Stimulated activated CD8-positive, alpha-beta memory T cell treated with anti-CD3 and anti-CD28 coated beads, Interleukin-15, amount 100 ng/mL, for 1 hour (primary cell): ENCODE measurements around the gene MOB1A.
A peak's percentile ranks its signal among the peaks of the same experiment; 100 is the strongest.
"Not testable (repeated sequence)": the region's sequence is repeated elsewhere in the genome, so short reads cannot be mapped to it uniquely, and the experiment has no call there.

Source experiments
- DNase-seq: peaks from one replicate; pipeline ENCODE4 v3.0.0-alpha.2; 2020; ENCODE audit warnings: low read depth

The MOB1A gene

DNA sequence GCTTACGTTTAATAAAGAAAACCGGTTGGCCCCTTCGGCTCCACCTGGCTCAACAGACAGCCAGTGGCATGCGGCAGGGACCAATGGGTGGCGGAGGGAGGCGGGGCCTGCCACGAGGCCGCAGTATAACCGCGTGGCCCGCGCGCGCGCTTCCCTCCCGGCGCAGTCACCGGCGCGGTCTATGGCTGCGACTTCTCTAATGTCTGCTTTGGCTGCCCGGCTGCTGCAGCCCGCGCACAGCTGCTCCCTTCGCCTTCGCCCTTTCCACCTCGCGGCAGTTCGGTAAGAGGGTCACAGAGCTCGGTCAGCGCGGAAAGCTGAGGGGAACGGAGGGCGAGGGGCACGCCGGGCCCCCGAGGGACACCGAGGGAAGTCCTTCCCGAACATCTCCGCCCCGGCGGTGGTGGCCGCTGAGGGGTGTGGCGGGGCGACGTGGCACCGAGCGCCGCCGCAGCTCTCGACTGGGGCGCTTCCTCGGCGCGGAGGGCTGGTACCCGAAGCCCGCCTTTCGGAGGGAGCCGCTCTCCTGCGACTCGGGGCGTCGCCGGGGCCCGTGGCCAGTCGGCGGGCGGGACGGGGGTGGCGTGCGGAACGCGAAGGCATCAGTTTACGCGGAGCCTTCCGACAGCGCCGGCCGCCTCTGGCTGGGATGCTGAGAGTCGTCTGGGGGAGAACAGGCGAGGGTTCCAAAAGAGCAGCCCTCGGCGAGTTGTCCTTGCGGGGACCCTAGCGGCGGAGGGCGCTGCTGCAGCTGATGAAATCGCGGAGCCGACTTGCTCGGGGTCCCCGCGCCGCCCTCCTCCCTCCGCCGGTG is 20.0 kb upstream of the MOB1A start, which contains the start of gene MTHFD2:
Gene MTHFD2, plus strand, starts transcription at position 155 of the 814 bp plus-strand sequence. Its CDS starts 27 bp downstream, at position 182.
- peak; percentile 75 for DNase-seq

DNA sequence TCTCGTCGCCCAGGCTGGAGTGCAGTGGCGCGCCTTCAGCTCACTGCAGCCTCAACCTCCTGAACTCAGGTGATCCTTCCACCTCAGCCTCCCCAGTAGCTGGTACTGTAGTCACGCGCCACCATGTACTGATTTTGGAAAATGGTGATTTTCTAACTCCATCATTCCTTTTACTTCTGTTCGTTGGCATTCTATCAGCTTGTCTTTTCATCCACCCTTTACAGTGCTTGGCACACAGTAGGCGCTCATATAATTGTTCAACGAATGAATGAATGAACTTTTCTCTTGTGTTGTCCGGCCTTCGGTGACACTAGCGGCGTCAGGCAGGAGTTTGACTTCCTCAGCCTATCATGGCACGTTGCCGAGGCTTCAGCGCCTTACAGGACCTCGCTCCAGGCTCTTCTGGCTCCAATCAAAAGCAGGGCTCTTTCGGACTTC is 19.4 kb upstream of the MOB1A start:
- no peak for DNase-seq

DNA sequence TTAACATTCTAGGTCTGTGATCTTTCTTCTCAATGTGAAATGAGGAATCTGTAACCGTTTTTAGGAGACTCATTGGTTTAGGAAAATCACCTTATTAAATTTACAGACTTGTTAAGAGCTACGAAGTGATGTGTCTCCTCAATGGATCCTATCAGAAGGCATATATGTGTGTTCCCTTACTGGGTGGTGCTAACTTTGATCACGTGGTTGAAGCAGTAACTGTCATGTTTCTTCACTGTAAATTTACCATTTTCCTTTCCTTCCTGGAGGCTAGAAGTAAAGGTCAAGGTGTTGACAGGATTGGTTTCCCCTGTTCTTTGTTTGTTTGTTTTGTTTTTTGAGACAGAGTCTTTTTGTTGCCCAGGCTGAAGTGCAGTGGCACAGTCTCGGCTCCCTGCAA is 18.4 kb upstream of the MOB1A start:
- DNase-seq = no peak

DNA sequence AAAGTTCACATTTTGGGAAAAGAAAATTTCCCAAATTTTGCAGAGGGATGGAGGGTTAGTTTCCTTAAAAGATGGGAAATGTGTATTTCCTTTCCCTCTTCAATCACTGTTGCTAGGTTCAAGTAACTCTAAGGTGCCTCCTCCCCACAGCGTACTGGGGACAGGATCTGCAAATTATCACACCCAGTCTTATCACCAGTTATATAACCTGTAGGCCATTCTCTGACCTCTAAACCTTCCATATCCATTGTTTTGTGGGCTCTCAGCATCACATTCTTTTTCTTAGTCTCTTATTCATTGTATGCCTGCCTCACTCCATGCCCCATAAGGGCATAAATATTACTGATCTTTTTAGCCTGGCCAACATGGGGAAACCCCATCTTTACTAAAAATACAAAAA is 16.1 kb upstream of the MOB1A start:
- DNase-seq = no peak

DNA sequence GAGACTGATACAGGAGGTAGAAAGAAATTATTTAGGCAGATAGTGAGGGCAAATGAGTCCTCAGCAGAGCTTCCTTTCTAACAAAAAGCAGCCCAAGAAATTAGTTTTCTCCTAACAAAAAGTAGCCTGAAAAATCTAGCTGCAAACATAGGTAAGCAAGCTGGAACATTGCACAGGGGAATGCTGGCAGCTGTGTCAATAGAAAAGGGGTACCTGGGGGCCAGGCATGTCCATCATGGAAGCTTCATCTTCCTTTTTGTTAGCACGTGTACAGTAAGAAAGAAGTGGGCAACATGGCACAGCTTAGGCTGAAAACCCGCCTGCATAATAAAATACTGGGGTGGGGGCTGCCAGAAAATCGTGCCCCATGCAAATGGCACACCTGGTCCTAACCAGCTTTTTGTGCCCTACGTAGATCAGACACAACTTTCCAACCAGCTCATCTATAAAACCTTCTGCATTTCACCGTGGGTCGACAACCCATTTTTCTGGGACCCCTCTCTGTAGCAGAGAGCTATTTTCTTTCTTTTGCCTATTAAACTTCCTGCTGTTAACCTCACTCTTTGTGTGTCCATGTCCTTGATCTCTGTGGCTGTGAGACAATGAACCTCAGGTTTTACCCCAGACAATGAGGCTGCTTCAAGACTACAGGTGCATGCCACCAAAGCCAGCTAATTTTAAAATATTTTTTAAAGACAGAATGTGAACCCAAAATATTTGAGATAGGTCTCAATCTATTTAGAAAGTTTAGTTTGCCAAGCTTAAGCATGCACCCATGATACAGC is 13.1 kb upstream of the MOB1A start:
- no peak for DNase-seq

DNA sequence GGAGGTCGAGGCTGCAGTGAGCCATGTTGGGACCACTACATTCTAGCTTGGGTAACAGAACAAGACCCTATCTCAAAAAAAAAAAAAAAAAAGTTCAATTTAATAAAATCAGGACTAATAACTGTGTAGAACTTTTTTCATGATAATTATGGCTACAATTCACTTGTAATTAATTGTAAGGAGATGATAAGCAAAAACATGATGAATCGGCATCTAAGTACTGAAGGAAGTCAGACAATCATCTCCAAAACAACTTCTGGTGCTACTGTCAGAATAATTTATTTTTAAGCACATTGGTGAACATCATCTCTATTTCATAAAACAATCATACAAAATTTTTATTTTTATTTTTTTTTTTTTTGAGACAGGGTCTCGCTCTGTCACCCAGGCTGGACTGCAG is 10.0 kb upstream of the MOB1A start:
- DNase-seq = no peak

DNA sequence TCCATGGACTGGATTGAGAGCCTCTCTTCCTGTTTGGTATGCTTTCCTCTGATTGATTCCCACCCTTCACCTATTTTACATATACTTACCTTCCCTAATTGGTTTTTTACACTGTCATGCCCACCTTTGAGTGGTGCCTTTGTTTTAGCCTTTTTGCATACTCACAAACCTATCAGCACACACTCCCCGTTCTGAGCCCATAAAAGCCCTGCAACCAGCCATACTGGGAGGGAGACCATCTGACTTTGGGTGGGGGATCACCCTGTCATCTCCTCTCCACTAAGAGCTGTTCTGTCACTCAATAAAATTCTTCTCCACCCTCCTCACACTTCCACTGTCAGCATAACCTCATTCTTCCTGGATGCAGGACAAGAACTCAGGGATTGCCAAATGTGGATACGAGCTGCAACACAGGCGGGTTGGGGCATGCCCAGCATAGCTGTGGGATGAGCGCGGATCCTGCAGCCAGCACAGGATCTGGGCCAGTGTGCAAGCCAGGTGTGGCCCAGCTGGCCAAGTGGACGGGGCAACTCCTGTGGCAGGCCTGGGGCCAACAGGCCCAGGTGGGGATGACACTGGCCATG is 9.4 kb upstream of the MOB1A start:
- DNase-seq = no peak

DNA sequence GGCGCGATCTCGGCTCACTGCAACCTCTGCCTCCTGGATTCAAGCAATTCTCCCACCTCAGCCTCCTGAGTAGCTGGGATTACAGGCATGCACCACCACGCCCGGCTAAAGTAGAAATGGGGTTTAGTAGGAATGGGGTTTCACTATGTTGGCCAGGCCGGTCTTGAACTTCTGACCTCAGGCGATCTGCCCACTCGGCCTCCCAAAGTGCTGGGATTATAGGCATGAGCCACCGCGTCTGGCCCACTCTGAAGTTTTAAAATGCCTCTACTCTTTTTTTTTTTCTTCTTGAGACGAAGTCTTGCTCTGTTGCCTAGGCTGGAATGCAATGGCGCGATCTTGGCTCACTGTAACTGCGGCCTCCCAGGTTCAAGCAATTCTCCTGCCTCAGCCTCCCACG is 8.0 kb upstream of the MOB1A start:
- not testable (repeated sequence) for DNase-seq

DNA sequence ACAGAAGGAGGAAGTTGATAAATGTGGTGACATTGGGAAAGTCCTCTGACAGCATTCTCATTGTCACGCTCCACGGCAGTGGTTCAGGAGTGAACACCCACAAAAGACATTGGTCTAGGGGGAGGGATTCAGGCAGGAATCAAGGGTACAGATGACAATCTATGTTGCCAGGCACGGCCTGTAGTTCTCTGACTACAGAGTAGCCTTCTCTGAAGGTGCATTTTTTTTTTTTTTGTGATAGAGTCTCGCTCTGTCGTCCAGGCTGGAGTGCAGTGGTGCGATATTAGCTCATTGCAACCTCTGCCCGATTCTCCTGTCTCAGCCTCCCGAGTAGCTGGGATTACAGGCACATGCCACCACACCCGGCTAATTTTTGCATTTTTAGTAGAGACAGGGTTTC is 7.4 kb upstream of the MOB1A start:
- DNase-seq = no peak

DNA sequence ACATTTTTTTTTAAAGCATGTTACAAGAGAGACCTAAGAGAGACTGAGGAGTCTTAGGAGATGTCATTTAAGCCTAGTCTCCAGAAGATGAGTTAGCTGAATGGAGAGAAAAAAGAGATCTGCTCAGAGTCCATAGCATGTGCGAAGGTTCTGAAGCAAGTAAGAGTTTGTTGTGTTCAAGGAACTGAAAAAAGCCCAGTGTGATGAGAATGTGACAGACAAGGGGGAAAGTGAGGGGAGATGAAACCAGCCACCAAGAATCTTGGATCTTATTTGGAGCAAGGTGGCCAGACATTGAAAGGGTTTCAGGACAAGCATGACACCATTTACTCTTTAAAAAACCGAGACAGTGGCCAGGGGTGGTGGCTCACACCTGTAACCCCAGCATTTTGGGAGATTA is 5.2 kb upstream of the MOB1A start:
- no peak for DNase-seq

DNA sequence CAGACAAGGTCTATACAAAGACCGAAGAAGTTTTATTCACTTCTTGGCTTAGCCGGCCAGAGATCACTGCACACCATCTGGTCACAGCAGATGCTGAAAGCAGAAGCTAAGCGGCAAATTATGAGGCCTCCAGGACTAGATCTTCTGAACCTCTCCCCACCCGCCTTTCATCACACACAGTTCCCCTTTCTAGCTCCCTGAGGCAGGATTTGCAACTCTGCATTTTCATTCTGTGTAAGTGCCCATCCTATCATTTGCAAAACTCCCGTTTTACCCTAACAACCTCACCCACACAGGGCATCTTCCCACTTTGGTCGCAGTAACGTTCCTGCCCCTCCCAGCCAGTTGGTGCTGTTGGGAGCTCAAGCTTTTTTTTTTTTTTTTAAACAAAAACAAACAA is 3.1 kb upstream of the MOB1A start:
- DNase-seq = no peak

DNA sequence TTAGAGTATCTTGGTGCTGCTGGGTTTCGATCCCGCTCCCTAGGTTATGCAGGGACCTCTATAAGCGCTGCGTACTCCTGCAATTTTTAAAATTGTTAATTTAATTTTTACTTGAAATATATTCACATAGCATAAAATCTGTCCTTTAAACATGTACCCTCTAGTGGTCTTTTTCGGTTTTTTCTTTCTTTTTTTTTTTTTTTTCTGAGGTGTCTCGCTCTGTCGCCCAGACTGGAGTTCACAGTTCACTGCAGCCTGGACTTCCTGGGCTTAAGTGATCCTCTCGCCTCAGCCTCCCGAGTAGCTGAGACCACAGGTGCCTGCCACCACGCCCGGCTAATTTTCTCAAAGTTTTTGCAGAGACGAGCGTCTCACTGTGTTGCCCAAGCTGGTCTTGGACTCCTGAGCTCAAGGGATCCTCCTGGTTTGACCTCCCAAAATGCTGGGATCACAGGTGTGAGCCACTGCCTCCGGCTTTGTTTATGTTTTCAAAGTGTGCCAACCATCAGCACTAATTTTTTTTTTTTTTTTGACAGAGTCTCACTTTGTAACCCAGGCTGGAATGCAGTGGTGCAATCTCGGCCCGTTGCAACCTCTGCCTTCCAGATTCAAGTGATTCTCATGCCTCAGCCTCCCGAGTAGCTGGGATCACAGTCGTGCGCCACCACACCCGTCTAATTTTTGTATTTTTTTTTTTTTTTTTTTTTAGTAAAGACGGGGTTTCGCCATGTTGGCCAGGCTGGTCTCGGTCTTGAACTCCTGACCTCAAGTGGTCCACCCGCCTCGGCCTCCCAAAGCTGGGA is 585 bp upstream of the MOB1A start:
- no peak for DNase-seq

DNA sequence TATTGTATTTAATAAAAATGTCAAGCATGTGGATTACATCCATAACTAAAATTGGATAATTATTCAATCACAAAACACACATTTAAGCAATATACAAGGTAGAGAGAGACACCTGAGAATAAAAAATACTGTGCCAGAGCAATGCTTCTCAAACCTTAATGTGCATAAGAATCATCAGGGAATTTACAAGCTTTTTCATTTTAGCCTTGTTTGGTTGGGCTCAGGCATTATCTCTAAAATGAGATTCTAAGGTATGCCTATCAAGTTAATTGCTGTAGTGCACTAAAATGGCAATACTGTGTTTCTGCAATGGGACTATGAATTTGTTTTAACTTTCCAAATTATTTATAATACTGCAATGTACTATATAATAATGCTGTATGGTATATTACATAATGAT is 983 bp downstream of the MOB1A start:
- DNase-seq = no peak

DNA sequence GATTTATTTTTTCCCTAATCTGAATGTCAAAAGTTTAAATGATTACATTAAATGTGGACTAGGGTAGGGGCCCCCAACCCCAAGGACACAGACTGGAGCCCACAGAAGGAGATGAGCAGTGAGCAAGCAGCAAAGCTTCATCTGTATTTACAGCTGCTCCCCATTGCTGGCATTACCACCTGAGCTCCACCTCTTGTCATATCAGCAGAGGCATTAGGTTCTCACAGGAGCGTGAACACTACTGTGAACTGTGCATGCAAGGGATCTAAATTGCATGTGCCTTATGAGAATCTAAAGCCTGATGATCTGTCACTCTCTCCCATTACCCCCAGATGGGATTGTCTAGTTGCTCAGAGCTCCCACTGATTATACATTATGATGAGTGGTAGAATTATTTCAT is 3.8 kb downstream of the MOB1A start:
- DNase-seq = no peak

DNA sequence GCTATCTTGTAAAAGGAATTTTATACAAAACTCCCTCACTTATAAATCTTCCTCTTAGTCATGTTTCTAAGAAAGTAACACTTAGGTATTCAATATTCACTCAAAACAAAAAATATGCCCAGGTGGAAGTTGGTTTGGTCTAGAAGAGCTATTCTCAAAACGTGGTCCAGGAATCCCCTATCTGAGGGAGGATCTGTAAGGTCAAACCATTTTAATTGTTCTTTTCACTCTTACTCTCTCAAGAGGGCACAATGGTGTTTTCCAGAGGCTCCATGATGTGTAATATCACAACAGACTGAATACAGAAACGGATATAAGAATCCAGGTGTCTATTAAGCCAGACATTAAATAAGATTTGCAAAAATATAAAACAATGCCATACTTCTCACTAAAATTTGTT is 9.9 kb downstream of the MOB1A start:
- DNase-seq = no peak

DNA sequence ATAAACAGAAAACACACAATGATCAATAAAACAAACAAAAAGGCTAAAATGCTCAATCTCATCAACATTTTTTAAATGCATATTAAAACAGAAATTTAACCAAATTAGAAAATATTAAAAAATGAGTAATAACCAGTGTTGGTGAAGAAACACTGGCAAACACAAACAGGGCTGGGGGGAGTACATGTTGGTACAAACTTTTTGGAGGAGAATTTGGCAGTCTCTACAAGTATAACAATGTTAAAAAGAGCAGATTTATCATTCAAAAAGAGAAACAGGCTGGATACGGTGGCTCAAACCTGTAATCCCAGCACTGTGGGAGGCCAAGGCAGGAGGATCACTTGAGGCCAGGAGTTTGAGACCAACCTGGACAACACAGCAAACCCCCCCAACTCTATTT is 13.9 kb downstream of the MOB1A start:
- DNase-seq = no peak

DNA sequence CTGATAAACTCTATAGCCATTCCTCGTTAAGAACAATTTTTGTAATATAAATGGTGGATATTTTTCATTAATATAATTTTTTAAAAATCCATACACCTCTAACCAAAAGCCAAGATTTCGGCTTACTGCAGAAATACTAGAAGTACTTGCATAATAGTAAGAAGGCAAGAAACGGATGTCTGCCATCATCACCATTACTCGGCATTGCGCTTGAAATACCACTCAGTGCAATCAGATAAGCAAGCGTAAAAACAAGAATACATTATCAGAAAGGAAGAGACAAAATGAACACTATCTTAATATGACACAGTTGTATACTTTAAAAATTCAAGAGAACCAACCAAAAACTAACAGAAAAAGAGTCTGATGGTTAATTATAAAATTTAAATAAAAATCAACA is 15.7 kb downstream of the MOB1A start:
- no peak for DNase-seq

DNA sequence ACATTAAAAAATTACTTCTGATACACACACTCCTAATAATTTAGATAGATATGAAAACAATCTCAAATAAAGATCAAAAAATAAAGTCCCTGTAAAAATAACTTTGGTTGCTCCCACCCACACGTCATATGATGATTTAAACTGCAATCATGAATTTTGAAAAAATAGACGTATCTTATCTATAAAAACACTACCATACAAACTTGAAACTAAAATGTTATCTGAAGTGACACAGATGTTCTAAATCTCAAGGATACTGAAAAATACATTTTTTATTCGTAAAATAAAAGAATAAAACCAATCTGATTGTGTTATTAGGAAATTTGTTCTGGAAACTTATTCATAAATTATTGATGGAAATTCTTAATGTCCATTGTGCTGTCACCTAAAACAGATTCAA is 22.8 kb downstream of the MOB1A start:
- DNase-seq = no peak

DNA sequence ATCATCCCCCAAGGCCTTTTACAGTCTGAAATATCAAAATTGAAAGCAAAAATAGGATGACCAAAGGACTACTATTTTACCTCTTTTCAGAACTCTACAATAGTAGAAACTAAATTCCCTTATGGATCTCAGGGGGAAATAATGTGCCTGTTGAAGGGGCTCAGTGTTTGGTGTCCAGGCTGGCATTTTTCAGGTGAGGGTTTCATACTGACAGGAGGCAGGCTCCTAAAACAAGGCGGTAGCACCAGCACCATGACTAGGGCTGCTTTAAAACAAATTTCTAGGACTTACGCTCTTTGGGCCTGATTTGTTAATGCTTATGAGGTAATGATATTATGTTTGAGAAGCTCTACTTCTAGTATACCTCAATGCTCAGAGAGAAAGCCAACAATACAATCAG is 25.7 kb downstream of the MOB1A start:
- no peak for DNase-seq

DNA sequence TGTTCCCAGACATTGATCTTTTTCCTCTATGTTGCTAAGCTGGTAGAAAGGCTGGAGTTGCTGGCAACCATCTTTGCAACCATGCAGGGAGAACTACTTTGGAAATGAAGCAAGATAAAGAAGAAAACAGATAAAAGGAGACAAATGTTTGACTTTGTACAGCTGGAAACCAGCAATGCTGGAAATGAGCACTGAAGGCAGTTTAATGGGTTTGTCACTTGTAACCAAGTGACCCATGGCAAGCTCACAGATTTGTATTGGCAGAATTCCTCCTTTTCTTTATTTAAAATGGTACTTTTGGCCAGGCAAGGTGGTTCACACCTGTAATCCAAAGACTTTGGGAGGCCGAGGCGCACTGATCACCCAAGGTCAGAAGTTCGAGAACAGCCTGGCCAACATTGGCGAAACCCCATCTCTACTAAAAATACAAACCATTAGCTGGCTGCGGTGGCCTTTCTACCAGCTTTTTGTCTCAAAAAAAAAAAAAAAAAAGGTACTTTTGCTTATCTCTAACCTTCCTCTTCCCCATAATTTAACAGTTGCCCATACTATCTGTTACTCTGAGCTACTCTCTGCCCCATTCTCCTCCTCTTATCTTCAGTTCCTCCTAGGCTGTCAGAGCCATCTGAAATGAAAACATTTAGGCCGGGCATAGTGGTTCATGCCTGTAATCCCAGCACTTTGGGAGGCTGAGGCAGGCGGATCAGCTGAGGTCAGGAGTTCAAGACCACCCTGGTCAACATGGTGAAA is 28.9 kb downstream of the MOB1A start:
- DNase-seq = no peak

DNA sequence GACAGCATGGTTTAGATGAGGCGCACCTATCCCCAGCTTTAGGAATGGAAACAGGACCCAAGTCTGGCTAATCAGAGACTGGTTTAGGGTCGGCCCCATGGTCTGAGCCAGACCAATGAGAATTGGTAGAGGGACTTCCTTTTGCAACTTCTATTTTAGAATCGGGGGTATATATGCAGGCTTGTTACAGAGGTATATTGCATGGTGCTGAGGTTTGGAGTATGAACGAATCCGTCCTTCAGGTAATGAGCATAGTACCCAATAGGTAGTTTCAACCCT is 29.5 kb downstream of the MOB1A start:
- DNase-seq = no peak
